GM18909 (cell line): Measurements from ENCODE around the gene FBXO21.
A peak's percentile ranks its signal among the peaks of the same experiment; 100 is the strongest.
"Not testable (repeated sequence)": the region's sequence is repeated elsewhere in the genome, so short reads cannot be mapped to it uniquely, and the experiment has no call there.

Experiments used
- ATAC-seq: cut with Tn5 transposase; IDR thresholded peaks from one replicate; pipeline ENCODE4 v1.9.1; 2021; ENCODE audit warnings: mild to moderate bottlenecking; ENCODE audit not compliant: unreplicated experiment, poor library complexity

FBXO21 gene, protein sequence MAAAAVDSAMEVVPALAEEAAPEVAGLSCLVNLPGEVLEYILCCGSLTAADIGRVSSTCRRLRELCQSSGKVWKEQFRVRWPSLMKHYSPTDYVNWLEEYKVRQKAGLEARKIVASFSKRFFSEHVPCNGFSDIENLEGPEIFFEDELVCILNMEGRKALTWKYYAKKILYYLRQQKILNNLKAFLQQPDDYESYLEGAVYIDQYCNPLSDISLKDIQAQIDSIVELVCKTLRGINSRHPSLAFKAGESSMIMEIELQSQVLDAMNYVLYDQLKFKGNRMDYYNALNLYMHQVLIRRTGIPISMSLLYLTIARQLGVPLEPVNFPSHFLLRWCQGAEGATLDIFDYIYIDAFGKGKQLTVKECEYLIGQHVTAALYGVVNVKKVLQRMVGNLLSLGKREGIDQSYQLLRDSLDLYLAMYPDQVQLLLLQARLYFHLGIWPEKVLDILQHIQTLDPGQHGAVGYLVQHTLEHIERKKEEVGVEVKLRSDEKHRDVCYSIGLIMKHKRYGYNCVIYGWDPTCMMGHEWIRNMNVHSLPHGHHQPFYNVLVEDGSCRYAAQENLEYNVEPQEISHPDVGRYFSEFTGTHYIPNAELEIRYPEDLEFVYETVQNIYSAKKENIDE

GRCh38 chr12:117190210-117190781 is at the start of gene FBXO21:
FBXO21 (minus strand) TSS chr12:117190470; CDS start chr12:117190456, 14 bp downstream.
- ATAC-seq: peak; percentile 93

DNA sequence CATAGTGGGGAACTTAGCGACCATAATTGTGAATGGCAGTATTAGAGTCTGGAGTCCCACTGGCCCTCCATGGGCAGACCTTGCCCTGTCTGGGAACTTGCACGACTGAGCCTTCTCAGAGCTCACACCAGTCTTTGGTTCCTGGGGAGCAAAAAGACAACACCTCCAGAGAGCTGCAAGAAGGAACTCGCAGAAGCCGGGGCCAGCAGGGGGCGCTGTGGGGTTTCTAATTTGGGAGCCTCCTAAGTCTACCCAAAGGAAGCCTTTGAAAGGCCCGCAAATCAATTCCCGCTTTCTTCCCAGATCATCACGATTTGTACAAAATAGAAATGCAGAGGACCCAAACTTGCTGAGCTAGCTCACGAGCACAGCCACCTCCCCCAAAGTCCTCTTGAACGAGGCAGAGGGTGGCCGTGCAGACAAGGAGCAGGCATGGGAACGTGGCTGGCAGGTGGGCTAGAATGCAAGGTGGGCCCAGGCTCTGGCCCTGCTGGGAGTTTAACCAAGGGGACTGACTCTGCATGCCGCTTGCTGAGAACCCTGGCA is 46.3 kb upstream of the FBXO21 start:
- no peak for ATAC-seq

DNA sequence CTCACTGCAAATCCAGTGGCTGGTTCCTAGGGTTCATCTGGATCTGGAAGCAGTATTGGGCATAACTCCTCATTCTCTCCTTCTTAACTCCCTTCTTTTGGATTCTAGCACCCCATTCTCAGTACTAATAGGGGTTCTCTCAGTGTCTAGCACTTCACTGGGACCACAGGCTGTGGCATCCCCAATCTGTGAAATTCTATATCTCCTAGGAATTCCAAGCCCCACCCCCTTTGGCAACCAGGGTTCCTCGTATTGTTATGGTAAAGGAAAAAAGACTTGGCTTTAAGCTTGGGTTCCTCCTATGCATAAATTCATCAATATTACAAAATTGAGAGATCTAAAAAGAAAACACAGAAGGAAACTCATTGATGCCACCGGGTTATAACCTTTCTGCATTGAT is 45.0 kb upstream of the FBXO21 start:
- ATAC-seq: no peak

DNA sequence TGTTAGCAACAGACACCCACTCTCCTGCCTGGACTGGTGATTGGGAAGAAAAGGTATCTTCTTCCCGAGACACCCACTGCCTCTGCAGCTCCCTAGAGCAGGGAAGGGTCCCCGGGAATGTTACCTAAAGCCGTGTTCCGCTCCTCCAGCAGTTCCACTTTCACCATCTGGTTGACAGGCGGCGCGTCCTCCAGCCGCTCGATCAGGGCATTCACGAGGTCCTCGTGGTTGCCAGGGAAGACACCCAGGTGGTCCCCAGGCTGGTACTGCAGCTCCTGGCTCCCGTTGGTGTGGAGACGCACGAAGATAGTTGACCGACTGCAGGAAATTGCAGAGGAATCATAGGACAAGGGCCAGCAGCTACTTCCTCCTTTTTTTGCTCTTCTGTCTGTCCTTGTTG is 44.2 kb upstream of the FBXO21 start:
- no peak for ATAC-seq

DNA sequence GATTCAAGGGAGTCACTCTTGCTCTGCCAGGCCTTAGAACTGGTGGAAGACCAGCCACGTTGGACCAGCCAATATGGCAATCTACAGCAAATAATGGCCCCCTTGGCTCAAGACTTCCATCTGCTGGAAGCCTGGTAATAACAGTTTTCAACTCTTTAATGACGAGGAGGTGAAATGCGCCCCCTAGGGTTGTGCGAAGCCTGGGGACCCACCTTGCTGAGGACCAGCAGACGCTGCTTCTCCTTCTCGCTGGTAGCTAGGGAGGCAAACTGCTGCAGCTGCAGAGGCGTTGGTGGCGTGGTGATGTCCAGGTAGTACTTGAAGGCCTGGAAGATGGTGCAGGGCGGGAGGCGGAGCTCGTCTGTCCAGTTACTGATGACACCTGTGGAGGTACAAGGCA is 41.5 kb upstream of the FBXO21 start:
- no peak for ATAC-seq

GRCh38 chr12:117228239-117228638 is 38.0 kb upstream of the FBXO21 start:
- ATAC-seq: no peak

DNA sequence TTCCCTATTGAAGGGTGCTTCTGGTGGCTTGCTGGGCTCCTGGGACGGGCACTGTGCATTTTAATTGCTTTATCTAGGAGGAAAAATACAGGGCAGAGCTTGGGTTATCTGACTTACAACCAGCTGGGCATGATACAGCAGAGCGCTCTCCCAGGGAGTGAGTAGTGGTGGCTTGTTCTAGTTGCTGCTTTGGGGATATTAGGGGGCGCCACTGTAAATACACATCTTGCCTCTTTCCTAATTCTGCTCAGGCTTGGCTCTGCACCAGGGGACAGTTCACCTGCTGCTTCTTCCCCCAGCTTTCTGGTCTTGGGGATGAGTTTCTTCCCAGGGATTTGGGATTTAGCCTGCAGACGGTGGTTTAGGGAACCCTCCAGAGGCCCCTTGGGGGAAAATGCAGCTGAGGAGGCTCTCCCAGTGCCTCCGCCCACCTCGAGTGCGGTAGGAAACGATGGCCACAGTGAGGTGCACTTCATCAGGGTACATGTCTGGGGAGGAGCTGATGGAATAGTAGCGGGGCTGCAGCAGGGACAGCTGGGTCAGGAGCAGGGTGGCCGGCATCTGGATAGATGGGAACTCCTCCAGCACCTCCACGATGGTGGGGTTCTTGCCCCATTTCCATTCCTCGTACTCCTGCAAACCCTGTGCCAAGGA is 36.9 kb upstream of the FBXO21 start:
- ATAC-seq: no peak

DNA sequence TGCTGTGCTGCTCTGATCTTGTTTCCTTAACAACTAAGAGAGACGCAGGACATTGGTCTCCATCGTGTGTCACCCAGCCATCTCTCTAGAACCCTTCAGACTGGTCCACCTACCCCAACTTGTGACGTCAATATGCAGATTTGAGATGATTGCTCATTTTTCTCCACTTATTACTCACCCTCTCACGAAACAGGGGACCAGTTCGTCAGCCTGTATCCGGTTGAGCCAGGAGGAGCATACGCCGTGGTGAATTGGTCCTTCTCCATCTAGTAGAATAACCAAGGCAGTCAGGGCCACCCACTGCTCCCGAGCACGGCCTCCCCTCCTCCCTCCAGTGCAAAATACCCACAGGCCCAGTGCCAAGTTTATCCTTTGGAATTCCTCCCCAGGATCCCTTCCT is 36.2 kb upstream of the FBXO21 start:
- ATAC-seq: no peak

DNA sequence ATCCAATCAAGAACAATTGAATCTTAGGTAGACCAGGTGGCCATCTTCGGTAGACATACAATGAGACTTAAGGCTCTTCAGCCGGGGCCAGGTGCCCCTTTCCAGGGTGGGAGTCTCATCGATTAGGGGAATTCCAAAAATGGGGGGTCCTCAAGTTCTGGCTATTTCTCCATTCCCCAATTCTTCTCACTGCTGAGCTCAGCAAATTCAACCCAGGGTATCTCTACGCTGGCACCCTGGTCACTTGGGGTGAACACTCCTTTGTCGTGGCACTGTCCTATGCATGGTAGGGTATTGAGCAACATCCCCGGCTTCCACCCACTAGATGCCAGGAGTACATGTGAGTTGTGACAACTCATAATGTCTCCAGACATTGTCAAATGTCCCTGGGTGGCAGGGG is 34.9 kb upstream of the FBXO21 start:
- ATAC-seq: no peak

- ATAC-seq: not testable (repeated sequence)
Observed at GRCh38 chr12:117220947-117221346, 30.7 kb upstream of the FBXO21 start.

- ATAC-seq: no peak
Observed at GRCh38 chr12:117218149-117218548, 27.9 kb upstream of the FBXO21 start.

- no peak for ATAC-seq
Observed at GRCh38 chr12:117216686-117217085, 26.4 kb upstream of the FBXO21 start.

DNA sequence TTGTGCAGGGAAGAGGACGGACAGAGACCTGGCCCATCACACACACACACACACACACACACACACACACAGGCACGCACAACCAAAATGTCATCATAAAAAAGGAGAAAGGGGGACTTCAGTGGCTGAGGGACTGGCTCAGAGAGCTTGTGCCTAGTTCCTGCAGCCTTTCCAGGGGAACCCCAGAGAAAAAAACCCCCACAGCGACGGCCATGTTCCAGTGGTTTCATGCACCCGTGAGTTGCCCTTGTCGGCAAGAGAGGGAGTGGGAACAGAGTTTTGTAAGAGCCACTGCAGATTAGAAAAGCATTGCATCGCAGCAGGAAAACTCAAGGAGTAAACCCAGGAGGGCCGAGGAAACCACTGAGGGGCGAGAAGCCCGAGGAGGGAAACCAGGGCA is 24.5 kb upstream of the FBXO21 start:
- no peak for ATAC-seq

GRCh38 chr12:117213295-117213808 is 23.1 kb upstream of the FBXO21 start:
- ATAC-seq: no peak

GRCh38 chr12:117212563-117213190 is 22.4 kb upstream of the FBXO21 start:
- ATAC-seq: no peak

- no peak for ATAC-seq
Observed at GRCh38 chr12:117210266-117210918, 20.1 kb upstream of the FBXO21 start.

- ATAC-seq: no peak
Observed at GRCh38 chr12:117209626-117210025, 19.4 kb upstream of the FBXO21 start.

DNA sequence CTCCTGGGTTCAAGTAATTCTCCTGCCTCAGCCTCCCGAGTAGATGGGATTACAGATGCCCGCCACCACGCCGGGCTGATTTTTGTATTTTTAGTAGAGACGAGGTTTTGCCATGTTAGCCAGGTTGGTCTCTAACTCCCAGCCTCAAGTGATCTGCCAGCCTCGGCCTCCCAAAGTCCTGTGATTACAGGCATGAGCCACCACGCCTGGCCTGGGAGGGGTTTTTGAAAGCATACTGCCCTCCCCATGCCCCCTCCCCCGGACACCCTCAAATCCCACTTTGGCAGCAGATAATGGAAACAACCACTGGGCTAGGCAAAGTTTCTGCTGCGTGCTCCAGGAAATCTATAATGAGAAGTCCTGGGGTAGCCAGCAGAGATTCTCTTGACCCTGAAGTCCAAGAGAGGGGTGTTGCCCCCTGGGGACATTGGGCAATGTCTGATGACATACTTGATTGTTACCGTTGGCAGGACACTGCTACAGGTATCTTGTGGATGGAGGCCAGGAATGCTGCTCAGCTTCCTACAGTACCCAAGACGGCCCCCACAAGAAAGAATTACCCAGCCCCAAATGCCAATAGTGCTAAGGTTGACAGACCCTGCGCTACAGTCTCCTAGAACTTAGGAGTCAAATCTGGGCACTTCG is 18.7 kb upstream of the FBXO21 start:
- ATAC-seq: no peak

- ATAC-seq: no peak
Observed at GRCh38 chr12:117208206-117208605, 17.9 kb upstream of the FBXO21 start.
